Omental fat pad (tissue), 4 donors: ENCODE data around the gene CDYL. TPM values are rescaled to one million over a fixed set of nuclear protein-coding genes. Genes with fewer than 3 reads are reported as not detected.

ENCODE experiments used
- ATAC-seq: fragments of 150-250 bp; one replicate; pipeline ENCODE4 v1.9.1; 2016; ENCODE audit warnings: mild to moderate bottlenecking, moderate library complexity; ENCODE audit not compliant: low FRiP score
- DNase-seq: peaks from one replicate; pipeline ENCODE4 v3.0.0-alpha.2; 2019; ENCODE audit warnings: low spot score
- CTCF ChIP-seq, 3 donors: fragments of 450-650 bp; IDR thresholded peaks; one replicate each; pipeline ENCODE4 v1.5.1; 2016 to 2017; ENCODE audit warnings: antibody characterized with exemption in 3 of 3, mild to moderate bottlenecking in 3 of 3, moderate library complexity in 2 of 3
- total RNA-seq, 4 donors: library from RNA; depleted of rRNA; stranded (reverse); fragments of >200 nt; gene quantifications; one replicate each; pipeline ENCODE4 v1.1.0, GENCODE V29; 2016

The CDYL gene
- total RNA-seq, 4 donors from 2014 or later, result 32.2 to 34.5 (median 33.0) TPM

- no peak for ATAC-seq
- no peak for TF ChIP-seq CTCF (IDR thresholded peaks at IDR 0.05)
- DNase-seq, result no peak
These were observed 144.8 kb downstream of the CDYL start for GRCh38 chr6:4920914-4921410.

- TF ChIP-seq CTCF (IDR thresholded peaks at IDR 0.05), result no peak
- no peak for ATAC-seq
These were observed 146.4 kb downstream of the CDYL start for GRCh38 chr6:4922488-4923037.

GRCh38 chr6:4923081-4923480 lies 146.9 kb downstream of the CDYL start:
- no peak for TF ChIP-seq CTCF (IDR thresholded peaks at IDR 0.05)
- DNase-seq (no peak), ATAC-seq (no peak)

More at GRCh38 chr6:4922488-4923037, 146.4 kb downstream of the CDYL start:
- no peak for DNase-seq

GRCh38 chr6:4924661-4925271 lies 148.6 kb downstream of the CDYL start:
- DNase-seq (no peak), ATAC-seq (no peak)

GRCh38 chr6:4925580-4925979 lies 149.4 kb downstream of the CDYL start:
- ATAC-seq, result no peak
- TF ChIP-seq CTCF (IDR thresholded peaks at IDR 0.05), result no peak
- no peak for DNase-seq

More at GRCh38 chr6:4924661-4925271, 148.6 kb downstream of the CDYL start:
- TF ChIP-seq CTCF (IDR thresholded peaks at IDR 0.05), result no peak

- no peak for DNase-seq
- ATAC-seq, result no peak
- no peak for TF ChIP-seq CTCF (IDR thresholded peaks at IDR 0.05)
These were observed 152.2 kb downstream of the CDYL start for GRCh38 chr6:4928426-4928825.
